Endothelial cell of umbilical vein (primary cell): Measurements from ENCODE around the gene SH3PXD2A.

ENCODE experiments used
- CTCF ChIP-seq, 2 donors: IDR thresholded peaks; 1 replicate in 1 of 2; 2 replicates in 1 of 2; pipeline ENCODE4 v1.5.1; 2011; ENCODE audit warnings: low read length in 2 of 2, mild to moderate bottlenecking in 2 of 2, moderate library complexity in 2 of 2, control low read depth in 1 of 2, inconsistent platforms in 1 of 2, low read depth in 1 of 2; ENCODE audit not compliant: insufficient read depth in 1 of 2; ENCODE audit errors: extremely low read depth in 1 of 2
- EZH2 ChIP-seq: IDR thresholded peaks from 2 replicates; pipeline ENCODE4 v1.6.1; 2012; ENCODE audit warnings: borderline replicate concordance, low read depth, mild to moderate bottlenecking, moderate library complexity, low read length, inconsistent platforms; ENCODE audit not compliant: severe bottlenecking
- GATA2 ChIP-seq: IDR thresholded peaks from 2 replicates; pipeline ENCODE4 v1.7.0; 2011; ENCODE audit warnings: low read depth, mild to moderate bottlenecking, moderate library complexity, mixed read lengths, low read length; ENCODE audit not compliant: insufficient read length, insufficient read depth
- JUN ChIP-seq: IDR thresholded peaks from 2 replicates; pipeline ENCODE4 v1.6.1; 2011; ENCODE audit warnings: borderline replicate concordance, low read depth; ENCODE audit not compliant: insufficient read length, insufficient read depth
- MAX ChIP-seq: IDR thresholded peaks from 2 replicates; pipeline ENCODE4 v1.6.1; 2011; ENCODE audit not compliant: insufficient read depth, insufficient read length
- MYC ChIP-seq: IDR thresholded peaks from one replicate; pipeline ENCODE4 v1.6.1; 2011; ENCODE audit warnings: mild to moderate bottlenecking, low read depth, low read length
- POLR2A ChIP-seq: IDR thresholded peaks from 2 replicates; pipeline ENCODE4 v1.6.1; 2012; ENCODE audit warnings: low read depth, mild to moderate bottlenecking, control low read depth, low read length
- POLR2AphosphoS5 ChIP-seq: IDR thresholded peaks from 2 replicates; pipeline ENCODE4 v1.6.1; 2012; ENCODE audit warnings: low read depth, mild to moderate bottlenecking, control low read depth, low read length, moderate library complexity; ENCODE audit not compliant: insufficient read depth

- no peak for TF ChIP-seq CTCF (IDR thresholded peaks at IDR 0.05; ENCODE audit: extremely low read depth in 1 of 2, insufficient read depth in 1 of 2, low read depth in 1 of 2, low read length in 2 of 2)
- no peak for TF ChIP-seq POLR2AphosphoS5
- TF ChIP-seq POLR2A = no peak
- TF ChIP-seq EZH2 = no peak
- no peak for TF ChIP-seq JUN
- no peak for TF ChIP-seq GATA2
- no peak for TF ChIP-seq MAX
- TF ChIP-seq MYC = no peak
Measured at GRCh38 chr10:103829278-103829677, 26.1 kb downstream of the SH3PXD2A start.
